Activated T-helper 17 cell treated with anti-CD3 and anti-CD28 coated beads, Interleukin-2, amount 50 U/mL, for 72 hours (primary cell): ENCODE results near the gene IL1B. TPM values are rescaled to one million over a fixed set of nuclear protein-coding genes. Genes with fewer than 3 reads are reported as not detected.
"Not testable (repeated sequence)": the region's sequence is repeated elsewhere in the genome, so short reads cannot be mapped to it uniquely, and the experiment has no call there.

ENCODE experiments used
- ATAC-seq: fragments of 150-1000 bp; cut with Tn5 transposase; replicated peaks from 2 replicates; pipeline ENCODE4 v1.10.0; 2021; ENCODE audit warnings: mild to moderate bottlenecking, moderate library complexity
- H3K27ac Mint-ChIP-seq: one replicate; pipeline ENCODE4 v1.8.0; 2022; ENCODE audit warnings: mixed read lengths
- H3K27me3 Mint-ChIP-seq: one replicate; pipeline ENCODE4 v1.8.0; 2022; ENCODE audit warnings: mixed read lengths
- H3K36me3 Mint-ChIP-seq: one replicate; pipeline ENCODE4 v1.8.0; 2022; ENCODE audit warnings: low read depth, mild to moderate bottlenecking, mixed read lengths
- H3K4me1 Mint-ChIP-seq: one replicate; pipeline ENCODE4 v1.8.0; 2022; ENCODE audit warnings: mixed read lengths
- H3K4me3 Mint-ChIP-seq: one replicate; pipeline ENCODE4 v1.8.0; 2022; ENCODE audit warnings: mild to moderate bottlenecking, mixed read lengths
- H3K9me3 Mint-ChIP-seq: one replicate; pipeline ENCODE4 v1.8.0; 2022; ENCODE audit warnings: mixed read lengths
- total RNA-seq, 2 donors: library from RNA; stranded (reverse); gene quantifications; one replicate each; pipeline ENCODE4 v1.2.3, GENCODE V29; 2022

IL1B gene
- total RNA-seq, 2 donors from 2014 or later: 0.40 TPM; not detected in 1

- no peaks in the 10 kb centered on the region for H3K4me1 Mint-ChIP-seq
- no peak overlapping the region for H3K4me3 Mint-ChIP-seq
- peak; percentile 51 for ATAC-seq
- H3K36me3 Mint-ChIP-seq: no peaks in the 10 kb centered on the region
- no peaks in the 10 kb centered on the region for H3K9me3 Mint-ChIP-seq
- peaks cover 42% of the 10 kb centered on the region for H3K27me3 Mint-ChIP-seq
- no peak overlapping the region for H3K27ac Mint-ChIP-seq
These were observed 32.8 kb upstream of the IL1B start for GRCh38 chr2:112869258-112869842.

- peaks cover 36% of the 10 kb centered on the region for H3K27me3 Mint-ChIP-seq
- no peak overlapping the region for H3K27ac Mint-ChIP-seq
- no peaks in the 10 kb centered on the region for H3K36me3 Mint-ChIP-seq
- ATAC-seq: no peak
- no peak overlapping the region for H3K4me3 Mint-ChIP-seq
- no peaks in the 10 kb centered on the region for H3K9me3 Mint-ChIP-seq
- H3K4me1 Mint-ChIP-seq: no peaks in the 10 kb centered on the region
These were observed 31.4 kb upstream of the IL1B start for GRCh38 chr2:112867701-112868631.

- Mint-ChIP-seq H3K9me3 (no peaks in the 10 kb centered on the region), H3K4me1 (no peaks in the 10 kb centered on the region), H3K4me3 (no peak overlapping the region), H3K36me3 (no peaks in the 10 kb centered on the region), H3K27me3 (peaks cover 20% of the 10 kb centered on the region), H3K27ac (no peak overlapping the region)
- no peak for ATAC-seq
These were observed 29.7 kb upstream of the IL1B start for GRCh38 chr2:112866128-112866835.

GRCh38 chr2:112864072-112864471 is 27.5 kb upstream of the IL1B start:
- Mint-ChIP-seq H3K27ac (no peak overlapping the region), H3K4me3 (no peak overlapping the region), H3K9me3 (peaks cover 2% of the 10 kb centered on the region), H3K4me1 (no peaks in the 10 kb centered on the region), H3K27me3 (peaks cover 12% of the 10 kb centered on the region), H3K36me3 (no peaks in the 10 kb centered on the region)
- no peak for ATAC-seq

- not testable (repeated sequence) for H3K4me3 Mint-ChIP-seq, ATAC-seq, H3K9me3 Mint-ChIP-seq, H3K27me3 Mint-ChIP-seq, H3K27ac Mint-ChIP-seq, H3K4me1 Mint-ChIP-seq, H3K36me3 Mint-ChIP-seq
These were observed 23.0 kb upstream of the IL1B start for GRCh38 chr2:112859406-112860183.

- H3K9me3 Mint-ChIP-seq: no peaks in the 10 kb centered on the region
These were observed 14.0 kb upstream of the IL1B start for GRCh38 chr2:112850588-112850987.

GRCh38 chr2:112849956-112850355 is 13.4 kb upstream of the IL1B start:
- no peak overlapping the region for H3K4me3 Mint-ChIP-seq
- no peak overlapping the region for H3K27ac Mint-ChIP-seq
- ATAC-seq: no peak
- peaks cover 14% of the 10 kb centered on the region for H3K27me3 Mint-ChIP-seq
- H3K4me1 Mint-ChIP-seq: no peaks in the 10 kb centered on the region
- no peaks in the 10 kb centered on the region for H3K9me3 Mint-ChIP-seq
- no peaks in the 10 kb centered on the region for H3K36me3 Mint-ChIP-seq

More at GRCh38 chr2:112850588-112850987, 14.0 kb upstream of the IL1B start:
- Mint-ChIP-seq H3K36me3 (no peaks in the 10 kb centered on the region), H3K27me3 (peaks cover 14% of the 10 kb centered on the region), H3K4me3 (no peak overlapping the region), H3K27ac (no peak overlapping the region), H3K4me1 (no peaks in the 10 kb centered on the region)
- no peak for ATAC-seq

- Mint-ChIP-seq H3K4me3 (no peak overlapping the region), H3K27me3 (peaks cover 10% of the 10 kb centered on the region), H3K9me3 (no peaks in the 10 kb centered on the region), H3K36me3 (no peaks in the 10 kb centered on the region), H3K4me1 (no peaks in the 10 kb centered on the region), H3K27ac (no peak overlapping the region)
- no peak for ATAC-seq
These were observed 12.3 kb upstream of the IL1B start for GRCh38 chr2:112848833-112849232.

- H3K9me3 Mint-ChIP-seq: no peaks in the 10 kb centered on the region
- no peak for ATAC-seq
These were observed 9.5 kb upstream of the IL1B start for GRCh38 chr2:112846031-112846430.

GRCh38 chr2:112843836-112844235 is 7.3 kb upstream of the IL1B start:
- Mint-ChIP-seq H3K4me1 (no peaks in the 10 kb centered on the region), H3K4me3 (no peak overlapping the region), H3K27ac (no peak overlapping the region), H3K36me3 (no peaks in the 10 kb centered on the region), H3K27me3 (peaks cover 26% of the 10 kb centered on the region), H3K9me3 (no peaks in the 10 kb centered on the region)
- no peak for ATAC-seq

More at GRCh38 chr2:112846031-112846430, 9.5 kb upstream of the IL1B start:
- no peak overlapping the region for H3K4me3 Mint-ChIP-seq
- H3K4me1 Mint-ChIP-seq: no peaks in the 10 kb centered on the region
- peaks cover 16% of the 10 kb centered on the region for H3K27me3 Mint-ChIP-seq
- no peaks in the 10 kb centered on the region for H3K36me3 Mint-ChIP-seq
- no peak overlapping the region for H3K27ac Mint-ChIP-seq

GRCh38 chr2:112843288-112843687 is 6.7 kb upstream of the IL1B start:
- no peak for ATAC-seq
- H3K4me3 Mint-ChIP-seq: no peak overlapping the region
- peaks cover 31% of the 10 kb centered on the region for H3K27me3 Mint-ChIP-seq
- no peak overlapping the region for H3K27ac Mint-ChIP-seq
- no peaks in the 10 kb centered on the region for H3K9me3 Mint-ChIP-seq
- no peaks in the 10 kb centered on the region for H3K36me3 Mint-ChIP-seq
- no peaks in the 10 kb centered on the region for H3K4me1 Mint-ChIP-seq

- Mint-ChIP-seq H3K36me3 (no peaks in the 10 kb centered on the region), H3K27ac (peak overlapping the region; percentile 25), H3K27me3 (peaks cover 31% of the 10 kb centered on the region), H3K4me1 (no peaks in the 10 kb centered on the region), H3K4me3 (no peak overlapping the region), H3K9me3 (no peaks in the 10 kb centered on the region)
- no peak for ATAC-seq
These were observed 4.9 kb upstream of the IL1B start for GRCh38 chr2:112841295-112842044.

- no peak overlapping the region for H3K27ac Mint-ChIP-seq
- no peak for ATAC-seq
- peaks cover 31% of the 10 kb centered on the region for H3K27me3 Mint-ChIP-seq
- no peaks in the 10 kb centered on the region for H3K36me3 Mint-ChIP-seq
- H3K4me3 Mint-ChIP-seq: no peak overlapping the region
- no peaks in the 10 kb centered on the region for H3K4me1 Mint-ChIP-seq
- no peaks in the 10 kb centered on the region for H3K9me3 Mint-ChIP-seq
These were observed 3.5 kb upstream of the IL1B start for GRCh38 chr2:112840068-112840445.
